Kidney (tissue), 14 donors: ENCODE results near the gene PEX14. TPM values are rescaled to one million over a fixed set of nuclear protein-coding genes. Genes with fewer than 3 reads are reported as not detected.

Source experiments
- DNase-seq, 5 donors: peaks; one replicate each; pipeline ENCODE4 v3.0.0-alpha.2; 2013 to 2020
- FAIRE-seq: peaks from 2 replicates; lab custom pipeline; 2012; peaks lifted over from hg19 to GRCh38; lab: Jason Lieb, UNC
- H3K27ac ChIP-seq, 2 donors: one replicate each; pipeline ENCODE4 v1.7.0; 2013; ENCODE audit warnings: low read depth in 2 of 2, low read length in 2 of 2, inconsistent platforms in 1 of 2
- H3K27me3 ChIP-seq: one replicate; pipeline ENCODE4 v1.7.1; 2013; ENCODE audit warnings: low read length, inconsistent platforms; ENCODE audit not compliant: control insufficient read depth, insufficient read depth
- H3K36me3 ChIP-seq, 3 donors: one replicate each; pipeline versions ENCODE4 v1.7.0 to v1.7.1; 2013; ENCODE audit warnings: low read length in 3 of 3, control low read depth in 1 of 3, inconsistent platforms in 1 of 3; ENCODE audit not compliant: insufficient read depth in 3 of 3, control insufficient read depth in 2 of 3
- H3K4me1 ChIP-seq, 3 donors: one replicate each; pipeline versions ENCODE4 v1.7.0 to v1.7.1; 2013; ENCODE audit warnings: low read length in 3 of 3, inconsistent platforms in 1 of 3, low read depth in 1 of 3; ENCODE audit not compliant: control insufficient read depth in 2 of 3, insufficient read depth in 2 of 3
- H3K4me3 ChIP-seq, 3 donors: one replicate each; pipeline versions ENCODE4 v1.7.0 to v1.8.1; 2013; ENCODE audit warnings: low read length in 3 of 3, control low read depth in 1 of 3, inconsistent platforms in 1 of 3
- H3K9ac ChIP-seq, 3 donors: one replicate each; pipeline versions ENCODE4 v1.7.0 to v1.7.1; 2013; ENCODE audit warnings: low read length in 3 of 3, control low read depth in 1 of 3, inconsistent platforms in 1 of 3
- H3K9me3 ChIP-seq, 3 donors: one replicate each; pipeline versions ENCODE4 v1.7.0 to v1.7.1; 2013; ENCODE audit warnings: low read length in 3 of 3, control low read depth in 1 of 3, inconsistent platforms in 1 of 3; ENCODE audit not compliant: control insufficient read depth in 2 of 3, insufficient read depth in 1 of 3
- CTCF ChIP-seq: IDR thresholded peaks from 3 replicates; pipeline ENCODE4 v1.5.1; 2012; ENCODE audit warnings: mild to moderate bottlenecking, moderate library complexity, borderline replicate concordance; ENCODE audit not compliant: insufficient read depth; ENCODE audit errors: extremely low read depth
- intact Hi-C: fragments of 100-400 bp; cut with DNase I; formaldehyde crosslinking; loops from one replicate; pipeline ENCODE4 v1.11.1; 2022
- polyA plus RNA-seq: library from polyadenylated mRNA; stranded (reverse); fragments of 350-450 nt; fragmentation: Illumina TruSeq; extraction: RNeasy Lipid Tissue Mini Kit (QIAGEN cat#74804); gene quantifications from one replicate; pipeline ENCODE4 v1.2.3, GENCODE V29; 2014; ENCODE audit warnings: low read depth, low replicate concordance; ENCODE audit not compliant: insufficient read depth
- total RNA-seq: library from RNA; stranded (reverse); fragmentation: NEBNext Ultra II Directional; extraction: Animal tissue kit (Norgen Biotek cat#: 25700); gene quantifications from one replicate; pipeline ENCODE4 v1.2.1, GENCODE V29; 2021
- donor health status: control.
- donor health status: control.
- donor health status: control.
- donor health status: control.
- donor health status: control.
- donor health status: DM: yes; HTN: yes; CAD: no.
- donor health status: Normal renal cell carcinoma (clear cell type).

The PEX14 gene
- total and polyA plus RNA-seq, 2 donors from 2014 or later = 22.8 to 25.8 TPM

GRCh38 chr1:10489291-10490055, 14.7 kb downstream of the PEX14 start:
- no peak overlapping the region for H3K9ac ChIP-seq
- H3K27ac ChIP-seq = no peak overlapping the region
- no peak for FAIRE-seq
- TF ChIP-seq CTCF = no peak
- no peak overlapping the region for H3K4me3 ChIP-seq
- no peaks in the 10 kb centered on the region for H3K36me3 ChIP-seq
- DNase-seq = no peak
- no peaks in the 10 kb centered on the region for H3K27me3 ChIP-seq
- peaks cover 0 to 9% (median under 1%) of the 10 kb centered on the region in 3 donors for H3K4me1 ChIP-seq
- no peaks in the 10 kb centered on the region for H3K9me3 ChIP-seq
- intact Hi-C loops = no loop called here

- FAIRE-seq = no peak
- H3K4me1 ChIP-seq = peaks cover 0 to 12% (median 10%) of the 10 kb centered on the region in 3 donors
- H3K9me3 ChIP-seq = no peaks in the 10 kb centered on the region
- no peak for DNase-seq
- intact Hi-C loops = no loop called here
- no peak overlapping the region for H3K4me3 ChIP-seq
- no peaks in the 10 kb centered on the region for H3K36me3 ChIP-seq
- no peak for TF ChIP-seq CTCF
- H3K27ac ChIP-seq = no peak overlapping the region
- H3K27me3 ChIP-seq = no peaks in the 10 kb centered on the region
- H3K9ac ChIP-seq = no peak overlapping the region
Observed at GRCh38 chr1:10490286-10490970, 15.7 kb downstream of the PEX14 start.

- DNase-seq (peak in 1 of 5 donors; percentile 57), FAIRE-seq (no peak)
- no peaks in the 10 kb centered on the region for H3K9me3 ChIP-seq
- H3K36me3 ChIP-seq = peaks cover 0 to 5% (median 0%) of the 10 kb centered on the region in 3 donors
- H3K27me3 ChIP-seq = no peaks in the 10 kb centered on the region
- H3K9ac ChIP-seq = no peak overlapping the region
- peaks cover 0 to 15% (median 12%) of the 10 kb centered on the region in 3 donors for H3K4me1 ChIP-seq
- no peak overlapping the region for H3K4me3 ChIP-seq
- TF ChIP-seq CTCF = no peak
- H3K27ac ChIP-seq = no peak overlapping the region
- intact Hi-C loops = no loop called here
Observed at GRCh38 chr1:10494418-10494753, 19.6 kb downstream of the PEX14 start.
